NCI-H187 (cell line): ENCODE results near the gene TECR.
"Not testable (repeated sequence)": the region's sequence is repeated elsewhere in the genome, so short reads cannot be mapped to it uniquely, and the experiment has no call there.

Experiments used
- DNase-seq, 2 experiments: peaks; one replicate each; lab custom pipeline; 2025; lab: John Stamatoyannopoulos, UW

The TECR gene

GRCh38 chr19:14585187-14585586, 55.8 kb downstream of the TECR start:
- not testable (repeated sequence) for DNase-seq

DNA sequence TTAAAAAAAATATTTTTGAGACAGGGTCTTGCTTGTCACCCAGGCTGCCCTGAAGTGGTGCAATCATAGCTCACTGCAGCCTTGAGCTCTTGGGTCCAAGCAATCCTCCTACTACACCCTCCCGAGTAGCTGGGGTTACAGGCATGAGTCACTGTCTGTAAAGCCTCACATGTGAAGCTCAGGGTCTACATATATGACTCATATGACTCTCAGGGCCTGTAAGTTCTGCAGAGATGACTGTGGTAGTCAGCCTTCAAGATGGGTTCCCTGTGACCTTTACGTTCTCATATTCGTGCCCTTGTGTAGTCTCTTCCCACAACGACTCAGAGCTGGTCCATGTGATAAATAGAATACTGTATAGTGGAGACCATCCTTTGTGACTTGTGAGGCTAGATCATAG, 60.0 kb downstream of the TECR start:
- DNase-seq, result not testable (repeated sequence)

DNA sequence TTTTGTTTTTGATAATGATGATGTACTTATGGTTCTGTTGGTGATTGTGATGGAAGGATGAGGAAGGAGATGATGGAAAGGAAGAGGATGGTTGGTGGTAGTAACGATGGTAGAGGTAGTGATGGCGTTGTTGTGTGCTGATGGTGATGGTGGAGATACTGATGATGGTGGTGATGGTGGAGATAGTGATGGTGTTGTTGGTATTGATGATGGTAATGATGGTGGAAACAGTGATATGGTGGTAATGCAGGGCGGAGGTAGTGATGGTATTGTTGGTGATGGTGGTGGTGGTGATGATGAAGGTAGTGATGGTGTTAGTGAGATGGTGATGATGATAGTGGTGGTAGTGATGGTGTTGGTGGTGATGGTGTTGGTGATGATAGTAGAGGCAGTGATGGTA, 66.2 kb downstream of the TECR start:
- DNase-seq, result no peak

GRCh38 chr19:14599548-14600147, 70.3 kb downstream of the TECR start:
- no peak for DNase-seq

GRCh38 chr19:14603990-14604387, 74.6 kb downstream of the TECR start:
- no peak for DNase-seq

DNA sequence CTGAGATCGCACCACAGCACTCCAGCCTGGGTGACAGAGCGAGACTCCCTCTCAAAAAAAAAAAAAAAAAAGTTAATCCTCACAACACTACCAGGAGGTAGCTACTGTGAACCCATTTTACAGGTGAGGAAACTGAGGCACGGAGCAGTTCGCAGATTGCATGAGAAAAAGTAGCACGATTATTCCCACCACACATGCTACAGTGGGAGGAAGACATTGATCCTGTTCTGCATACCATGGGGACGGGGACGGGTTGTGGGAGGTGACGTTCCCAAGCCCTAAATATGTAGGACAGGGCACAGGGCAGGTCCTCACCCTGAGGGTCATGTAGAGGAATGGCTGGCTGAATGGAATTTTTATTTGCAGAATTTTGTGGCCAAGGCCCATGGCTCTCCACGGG, 77.2 kb downstream of the TECR start:
- no peak for DNase-seq

- no peak for DNase-seq
Observed at GRCh38 chr19:14611051-14611450, 81.7 kb downstream of the TECR start.

DNA sequence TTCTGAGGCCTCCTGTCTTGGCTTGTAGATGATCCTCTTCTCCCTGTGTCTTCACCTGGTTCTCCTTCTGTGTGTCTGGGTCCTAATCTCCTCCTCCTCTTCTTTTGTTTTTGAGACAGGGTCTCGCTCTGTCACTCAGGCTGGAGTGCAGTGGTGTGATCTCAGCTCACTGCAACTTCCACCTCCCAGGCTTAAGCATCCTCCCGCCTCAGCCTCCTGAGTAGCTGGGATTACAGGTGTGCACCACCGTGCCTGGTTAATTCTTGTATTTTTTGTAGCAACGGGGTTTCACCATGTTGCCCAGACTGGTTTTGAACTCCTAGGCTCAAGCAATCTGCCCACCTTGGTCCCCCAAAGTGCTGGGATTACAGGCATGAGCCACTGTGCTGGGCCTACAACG, 82.8 kb downstream of the TECR start:
- not testable (repeated sequence) for DNase-seq

GRCh38 chr19:14612657-14613056, 83.3 kb downstream of the TECR start:
- DNase-seq, result no peak

DNA sequence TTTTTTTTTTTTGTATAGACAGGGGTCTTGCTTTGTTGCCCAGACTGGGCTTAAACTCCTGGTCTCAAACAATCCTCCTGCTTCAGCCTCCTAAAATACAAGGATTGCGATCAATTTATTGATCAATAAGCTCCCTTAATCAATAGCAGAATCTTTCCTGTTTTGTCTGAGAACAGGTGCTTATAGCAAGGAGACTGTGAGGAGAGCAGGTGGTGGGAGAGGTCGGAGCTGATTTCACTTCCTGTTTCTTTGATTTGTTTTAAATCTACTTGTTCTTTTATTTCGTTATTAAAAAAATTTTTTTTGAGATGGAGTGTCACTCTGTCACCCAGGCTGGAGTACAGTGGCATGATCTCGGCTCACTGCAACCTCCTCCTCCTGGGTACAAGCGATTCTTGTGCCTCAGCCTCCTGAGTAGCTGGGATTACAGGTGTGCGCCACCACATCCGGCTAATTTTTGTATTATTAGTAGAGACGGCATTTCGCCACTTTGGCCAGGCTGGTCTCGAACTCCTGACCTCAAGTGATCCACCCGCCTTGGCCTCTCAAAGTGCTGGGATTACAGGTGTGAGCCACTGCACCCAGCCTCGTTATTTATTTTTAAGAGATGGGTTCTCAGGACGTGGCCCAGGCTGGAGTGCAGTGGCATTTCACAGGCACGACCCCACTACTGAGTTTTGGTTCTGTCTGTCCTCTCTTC, 84.2 kb downstream of the TECR start:
- not testable (repeated sequence) for DNase-seq

DNA sequence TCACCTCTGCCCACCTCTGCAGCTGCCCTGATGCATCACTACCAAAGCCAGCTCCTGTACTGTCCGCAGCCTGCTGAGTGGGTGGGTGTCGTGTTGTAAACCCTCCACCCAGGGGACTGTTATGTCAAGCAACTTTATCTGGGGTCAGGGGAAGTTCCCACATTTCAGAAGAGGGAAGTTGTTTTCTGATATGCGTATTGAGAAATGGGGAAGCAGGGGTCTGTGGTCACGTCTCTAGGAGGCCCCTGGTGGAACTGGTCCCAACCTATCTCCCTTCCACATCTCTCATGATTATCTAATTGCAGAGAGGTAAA, 84.7 kb downstream of the TECR start:
- DNase-seq, result no peak
